Fibroblast of lung (primary cell): ENCODE results near the gene KLHL15. TPM values are rescaled to one million over a fixed set of nuclear protein-coding genes. Genes with fewer than 3 reads are reported as not detected.

Experiments used
- DNase-seq, 2 donors: peaks; one replicate each; pipeline versions ENCODE4 v3.0.0 to v3.0.0-alpha.2; 2010; ENCODE audit warnings: low read depth in 2 of 2
- H2AFZ ChIP-seq: 2 replicates; pipeline ENCODE4 v1.5.1; 2012; ENCODE audit warnings: low read length, control low read depth, inconsistent platforms
- H3K27ac ChIP-seq: 2 replicates; pipeline ENCODE4 v1.5.1; 2011; ENCODE audit warnings: low read length, control low read depth; ENCODE audit not compliant: insufficient read depth
- H3K27me3 ChIP-seq: 2 replicates; pipeline ENCODE4 v1.5.1; 2011; ENCODE audit warnings: mild to moderate bottlenecking, low read length; ENCODE audit not compliant: control insufficient read depth, insufficient read depth
- H3K36me3 ChIP-seq: 2 replicates; pipeline ENCODE4 v1.5.1; 2011; ENCODE audit warnings: low read length; ENCODE audit not compliant: control insufficient read depth, insufficient read depth
- H3K4me1 ChIP-seq: 2 replicates; pipeline ENCODE4 v1.5.1; 2011; ENCODE audit warnings: low read length; ENCODE audit not compliant: control insufficient read depth, insufficient read depth; ENCODE audit errors: extremely low read depth
- H3K4me2 ChIP-seq: 2 replicates; pipeline ENCODE4 v1.5.1; 2011; ENCODE audit warnings: low read length, control low read depth; ENCODE audit not compliant: insufficient read depth; ENCODE audit errors: extremely low read depth
- H3K4me3 ChIP-seq, 4 experiments: fragments of 200-600 bp in 1 of 4; sonication (generic) in 1 of 4; replicated peaks in 1 of 4; 2 replicates each; pipeline ENCODE4 v1.5.1; 2011 to 2016; ENCODE audit warnings: low read length in 4 of 4, low read depth in 3 of 4, mild to moderate bottlenecking in 3 of 4, control low read depth in 2 of 4, inconsistent platforms in 1 of 4, mixed read lengths in 1 of 4; ENCODE audit not compliant: insufficient read depth in 1 of 4; ENCODE audit errors: control extremely low read depth in 1 of 4
- H3K79me2 ChIP-seq: 2 replicates; pipeline ENCODE4 v1.5.1; 2012; ENCODE audit warnings: mild to moderate bottlenecking, low read length, inconsistent platforms; ENCODE audit not compliant: control insufficient read depth, insufficient read depth
- H3K9ac ChIP-seq: 2 replicates; pipeline ENCODE4 v1.5.1; 2011; ENCODE audit warnings: mild to moderate bottlenecking, low read length, control low read depth; ENCODE audit not compliant: insufficient read depth
- H3K9me3 ChIP-seq: 2 replicates; pipeline ENCODE4 v1.5.1; 2012; ENCODE audit warnings: low read depth, low read length; ENCODE audit not compliant: control insufficient read depth, insufficient read depth
- H4K20me1 ChIP-seq: 2 replicates; pipeline ENCODE4 v1.5.1; 2011; ENCODE audit warnings: low read length; ENCODE audit not compliant: control insufficient read depth, insufficient read depth; ENCODE audit errors: extremely low read depth
- CTCF ChIP-seq, 2 donors: IDR thresholded peaks in 1 of 2; conservative IDR thresholded peaks in 1 of 2; 1 replicate in 1 of 2; 2 replicates in 1 of 2; pipeline ENCODE4 v1.5.1; 2011 to 2012; ENCODE audit warnings: low read length in 2 of 2, control low read depth in 1 of 2, inconsistent platforms in 1 of 2, low read depth in 1 of 2, mild to moderate bottlenecking in 1 of 2
- EZH2 ChIP-seq: IDR thresholded peaks from 2 replicates; pipeline ENCODE4 v1.5.1; 2012; ENCODE audit warnings: low read length, control low read depth, mild to moderate bottlenecking; ENCODE audit errors: missing control alignments
- polyA plus RNA-seq, 2 donors: library from polyadenylated mRNA; depleted of rRNA in 1 of 2; stranded (reverse) in 1 of 2; unstranded in 1 of 2; fragments of >200 nt; gene quantifications; 2 replicates each; pipeline ENCODE4 v1.2.1, GENCODE V29; 2011 to 2012; ENCODE audit warnings: missing spikeins in 1 of 2
- total RNA-seq: library from RNA; depleted of rRNA; stranded (reverse); fragments of >200 nt; gene quantifications from 2 replicates; pipeline ENCODE4 v1.2.1, GENCODE V29; 2014

The KLHL15 gene
- total and polyA plus RNA-seq, 2 donors (not counting 1 experiment from before 2014, with no cell fraction given): 3.7 to 5.6 TPM

- no peak overlapping the region for H3K4me3 ChIP-seq
- no peak overlapping the region for H3K9ac ChIP-seq
Observed at GRCh38 chrX:24020306-24020876, 6.6 kb downstream of the KLHL15 start.

GRCh38 chrX:24019448-24019847 lies 7.5 kb downstream of the KLHL15 start:
- H3K9me3 ChIP-seq: no peaks in the 10 kb centered on the region
- no peaks in the 10 kb centered on the region for H4K20me1 ChIP-seq
- H3K9ac ChIP-seq: no peak overlapping the region
- TF ChIP-seq EZH2 (no peak), CTCF (conservative IDR thresholded peaks at IDR 0.05 in 1 of 2, IDR thresholded peaks at IDR 0.05 in 1 of 2; ENCODE audit: low read depth in 1 of 2, low read length in 2 of 2) (no peak)
- H3K27me3 ChIP-seq: no peaks in the 10 kb centered on the region
- no peak overlapping the region for H3K27ac ChIP-seq
- H3K79me2 ChIP-seq: peaks cover 28% of the 10 kb centered on the region
- no peak for DNase-seq
- H3K4me3 ChIP-seq: no peak overlapping the region
- peaks cover 1% of the 10 kb centered on the region for H3K36me3 ChIP-seq
- H3K4me1 ChIP-seq: no peaks in the 10 kb centered on the region
- no peak overlapping the region for H3K4me2 ChIP-seq
- H2AFZ ChIP-seq: no peak overlapping the region

More at GRCh38 chrX:24020306-24020876, 6.6 kb downstream of the KLHL15 start:
- no peak for TF ChIP-seq CTCF (conservative IDR thresholded peaks at IDR 0.05 in 1 of 2, IDR thresholded peaks at IDR 0.05 in 1 of 2; ENCODE audit: low read depth in 1 of 2, low read length in 2 of 2)
- TF ChIP-seq EZH2: no peak
- Histone ChIP-seq H3K79me2 (peaks cover 31% of the 10 kb centered on the region), H3K4me2 (no peak overlapping the region), H2AFZ (no peak overlapping the region), H4K20me1 (no peaks in the 10 kb centered on the region), H3K4me1 (no peaks in the 10 kb centered on the region), H3K36me3 (peaks cover 1% of the 10 kb centered on the region), H3K27ac (no peak overlapping the region), H3K27me3 (no peaks in the 10 kb centered on the region), H3K9me3 (no peaks in the 10 kb centered on the region)
- peak; percentile 9 to 29 for DNase-seq

GRCh38 chrX:24018809-24019208 lies 8.2 kb downstream of the KLHL15 start:
- Histone ChIP-seq H3K9me3 (no peaks in the 10 kb centered on the region), H4K20me1 (no peaks in the 10 kb centered on the region), H3K4me3 (no peak overlapping the region), H3K36me3 (peaks cover 1% of the 10 kb centered on the region), H3K4me2 (no peak overlapping the region), H3K79me2 (peaks cover 23% of the 10 kb centered on the region), H3K9ac (no peak overlapping the region), H3K27me3 (no peaks in the 10 kb centered on the region), H3K27ac (no peak overlapping the region), H3K4me1 (no peaks in the 10 kb centered on the region), H2AFZ (no peak overlapping the region)
- TF ChIP-seq CTCF (conservative IDR thresholded peaks at IDR 0.05 in 1 of 2, IDR thresholded peaks at IDR 0.05 in 1 of 2; ENCODE audit: low read depth in 1 of 2, low read length in 2 of 2) (no peak), EZH2 (no peak)
- peak in 1 of 2 donors; percentile 24 for DNase-seq
